BJ (cell line): ENCODE results near the gene SP7. TPM values are rescaled to one million over a fixed set of nuclear protein-coding genes. Genes with fewer than 3 reads are reported as not detected.

Source experiments
- CTCF ChIA-PET: fragments of 350-600 bp; formaldehyde crosslinking; extraction: SDS; loops from one replicate; lab custom pipeline; 2021; ENCODE audit warnings: antibody characterized with exemption, inconsistent platforms; lab: Yijun Ruan, JAX
- POLR2A ChIA-PET: fragments of 300-600 bp; sonication (Branson Sonifier 250); formaldehyde crosslinking; extraction: SDS; loops from one replicate; lab custom pipeline; 2021; ENCODE audit warnings: antibody characterized with exemption; lab: Charles Lee
- DNase-seq: peaks from one replicate; pipeline ENCODE4 v3.0.0-alpha.2; 2011; ENCODE audit warnings: low read depth
- H3K27me3 ChIP-seq: 2 replicates; pipeline ENCODE4 v1.6.0; 2011; ENCODE audit warnings: low read length; ENCODE audit not compliant: control insufficient read depth, insufficient read depth
- H3K36me3 ChIP-seq: 2 replicates; pipeline ENCODE4 v1.5.1; 2011; ENCODE audit warnings: low read length; ENCODE audit not compliant: control insufficient read depth, insufficient read depth
- H3K4me3 ChIP-seq: 2 replicates; pipeline ENCODE4 v1.5.1; 2011; ENCODE audit warnings: low read depth, mild to moderate bottlenecking, control low read depth, low read length
- polyA plus RNA-seq: library from polyadenylated mRNA; depleted of rRNA; stranded (reverse); fragments of >200 nt; gene quantifications from 2 replicates; pipeline ENCODE4 v1.2.3, GENCODE V29; 2011
- TF ChIP-seq, protein P1 (sequence below): IDR thresholded peaks from 2 replicates; pipeline ENCODE4 v1.5.1; 2011; ENCODE audit warnings: low read depth, mild to moderate bottlenecking, control low read depth, inconsistent platforms, low read length, moderate library complexity; ENCODE audit not compliant: insufficient read depth

The SP7 gene
- polyA plus RNA-seq, 1 experiment: not detected

DNA sequence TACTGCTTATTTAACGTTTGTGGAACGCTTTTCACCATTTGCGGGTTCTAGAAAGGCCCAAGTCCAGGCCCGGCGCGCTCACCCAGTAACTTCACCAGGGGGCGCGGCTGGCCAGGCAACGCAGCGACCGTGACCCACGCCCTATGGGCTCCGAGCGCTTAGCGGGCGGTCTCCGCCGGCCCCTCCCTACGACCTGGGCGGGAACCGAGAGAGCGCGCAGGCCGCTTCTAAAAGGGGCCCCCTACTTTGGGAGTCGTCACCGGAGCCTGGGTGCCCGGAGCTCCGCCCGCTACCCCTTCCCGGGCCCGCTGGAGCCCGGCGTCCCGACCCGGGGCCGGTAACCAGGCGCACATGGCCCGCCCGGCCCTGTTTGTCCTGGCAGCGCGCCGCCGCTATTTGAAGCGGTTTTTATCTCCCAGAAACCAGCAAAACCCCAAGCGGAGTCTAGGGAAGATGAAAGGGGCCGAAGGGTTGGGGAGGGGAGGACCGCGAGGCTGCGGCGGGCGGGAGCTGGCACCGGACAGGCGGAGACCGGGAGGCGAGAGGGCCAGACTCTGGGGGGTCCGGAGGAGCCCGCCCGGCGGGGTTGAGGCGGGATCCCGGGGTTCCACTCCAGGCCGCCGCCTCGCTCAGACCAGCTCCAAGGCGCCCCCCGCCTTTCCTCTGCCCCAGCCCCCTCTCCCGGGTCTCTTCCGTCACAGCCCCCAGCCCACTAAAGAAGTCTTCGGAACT lies 11.2 kb downstream of the SP7 start:
- TF ChIP-seq, protein P1, sequence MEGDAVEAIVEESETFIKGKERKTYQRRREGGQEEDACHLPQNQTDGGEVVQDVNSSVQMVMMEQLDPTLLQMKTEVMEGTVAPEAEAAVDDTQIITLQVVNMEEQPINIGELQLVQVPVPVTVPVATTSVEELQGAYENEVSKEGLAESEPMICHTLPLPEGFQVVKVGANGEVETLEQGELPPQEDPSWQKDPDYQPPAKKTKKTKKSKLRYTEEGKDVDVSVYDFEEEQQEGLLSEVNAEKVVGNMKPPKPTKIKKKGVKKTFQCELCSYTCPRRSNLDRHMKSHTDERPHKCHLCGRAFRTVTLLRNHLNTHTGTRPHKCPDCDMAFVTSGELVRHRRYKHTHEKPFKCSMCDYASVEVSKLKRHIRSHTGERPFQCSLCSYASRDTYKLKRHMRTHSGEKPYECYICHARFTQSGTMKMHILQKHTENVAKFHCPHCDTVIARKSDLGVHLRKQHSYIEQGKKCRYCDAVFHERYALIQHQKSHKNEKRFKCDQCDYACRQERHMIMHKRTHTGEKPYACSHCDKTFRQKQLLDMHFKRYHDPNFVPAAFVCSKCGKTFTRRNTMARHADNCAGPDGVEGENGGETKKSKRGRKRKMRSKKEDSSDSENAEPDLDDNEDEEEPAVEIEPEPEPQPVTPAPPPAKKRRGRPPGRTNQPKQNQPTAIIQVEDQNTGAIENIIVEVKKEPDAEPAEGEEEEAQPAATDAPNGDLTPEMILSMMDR: peak; percentile 86
- POLR2A ChIA-PET: interaction anchor here (0.6 to 1.2 kb wide), 3 partner anchors 27 to 96 kb away, joined by 3 read pairs; no protein-coding TSS in a partner anchor
- peak; percentile 55 for DNase-seq
- CTCF ChIA-PET: interaction anchor here (0.6 to 12.8 kb wide), 25 partner anchors 9 to 457 kb away, joined by 3 to 210 read pairs (median 4); partner anchors contain the start of genes PFDN5 and PRR13
- Histone ChIP-seq H3K36me3 (no peaks in the 10 kb centered on the region; the same call in 1 of the 2 replicates), H3K4me3 (peak overlapping the region; percentile 63), H3K27me3 (no peaks in the 10 kb centered on the region; the same call in 1 of the 2 replicates)

DNA sequence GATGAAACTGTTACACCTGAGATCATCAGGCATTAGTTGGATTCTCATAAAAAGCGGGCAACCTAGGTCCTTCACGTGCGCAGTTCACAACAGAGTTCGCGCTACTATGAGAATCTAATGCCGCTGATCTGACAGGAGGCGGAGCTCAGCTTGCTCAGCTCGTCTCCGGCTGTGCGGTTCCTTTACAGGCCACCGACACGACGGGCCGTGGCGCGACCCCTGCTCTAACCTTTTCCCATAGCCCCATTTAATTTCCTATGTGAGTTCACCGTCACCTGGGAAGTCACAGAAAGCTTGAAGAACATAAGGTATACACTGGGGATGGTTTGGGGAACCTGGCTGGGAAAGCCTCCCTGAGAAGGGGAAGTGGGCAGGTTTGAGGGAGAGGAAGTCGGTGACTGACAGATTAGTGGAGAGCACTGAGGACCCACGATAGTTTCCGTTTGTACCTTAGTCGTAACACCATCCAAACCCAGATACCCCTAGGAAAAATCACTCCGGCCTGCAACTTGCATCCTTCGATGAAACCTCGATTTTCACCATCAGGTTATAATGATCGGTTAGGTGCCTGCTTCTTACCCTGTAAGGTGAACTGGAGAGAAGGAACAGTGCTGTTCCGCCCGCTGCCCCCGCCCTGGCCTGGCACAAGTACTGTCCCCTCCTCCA lies 11.9 kb downstream of the SP7 start:
- H3K36me3 ChIP-seq: no peaks in the 10 kb centered on the region; the same call in 1 of the 2 replicates
- no peak for DNase-seq
- no peaks in the 10 kb centered on the region; the same call in 1 of the 2 replicates for H3K27me3 ChIP-seq
- peak overlapping the region; percentile 63 for H3K4me3 ChIP-seq
- TF ChIP-seq, protein P1: no peak
- ChIA-PET CTCF (interaction anchor here (0.7 to 12.8 kb wide), 20 partner anchors 8 to 194 kb away, joined by 3 to 210 read pairs (median 6); partner anchors contain the start of genes PRR13 and TARBP2), POLR2A (interaction anchor here (0.7 to 1.2 kb wide), 2 partner anchors 11 to 26 kb away, joined by 3 read pairs; no protein-coding TSS in a partner anchor)

DNA sequence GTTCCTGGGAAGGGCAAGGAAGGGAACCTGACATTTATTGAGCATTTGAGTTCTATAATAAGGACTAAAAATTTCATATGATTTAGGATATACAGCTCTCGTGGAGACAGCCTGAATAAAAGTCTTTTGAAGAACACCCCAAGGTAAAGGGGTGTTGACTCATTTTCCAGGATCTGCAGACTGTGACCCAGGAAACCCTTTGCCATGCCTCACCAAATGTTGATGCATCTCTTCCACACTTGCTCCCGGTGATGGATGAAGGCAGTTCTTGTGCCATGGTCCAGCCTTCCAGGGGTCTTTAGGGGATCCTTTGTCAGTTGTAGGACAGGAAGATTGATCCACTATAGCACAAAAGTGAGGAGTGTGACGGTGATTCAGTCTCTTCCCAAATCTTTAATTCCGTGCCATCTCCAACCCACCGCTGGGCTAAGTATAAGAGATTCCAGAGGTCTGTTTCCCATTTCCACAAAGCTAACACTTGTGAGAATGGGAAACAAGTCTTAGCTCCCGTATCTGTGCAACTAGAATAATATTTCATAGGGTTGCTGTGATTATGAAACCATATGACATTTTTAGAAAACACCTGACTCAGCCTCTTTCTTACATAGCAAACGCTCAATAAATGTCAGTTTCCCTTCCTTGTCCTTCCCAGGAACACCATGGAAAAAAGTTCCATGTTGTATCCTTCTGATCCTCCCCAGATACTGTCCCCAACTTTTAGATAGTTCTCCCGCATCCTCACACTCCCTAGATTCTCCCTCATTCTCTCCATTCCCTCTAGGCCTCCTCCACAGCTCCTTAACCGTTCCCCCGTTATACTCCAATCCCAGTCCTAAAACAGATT lies 15.6 kb downstream of the SP7 start:
- no peaks in the 10 kb centered on the region; the same call in 1 of the 2 replicates for H3K36me3 ChIP-seq
- TF ChIP-seq, protein P1: no peak
- H3K4me3 ChIP-seq: peak overlapping the region; percentile 88
- H3K27me3 ChIP-seq: no peaks in the 10 kb centered on the region
- no peak for DNase-seq
- CTCF ChIA-PET: interaction anchor here (0.7 to 12.8 kb wide), 38 partner anchors 7 to 224 kb away, joined by 3 to 210 read pairs (median 5); partner anchors contain the start of genes AMHR2, MAP3K12, MYG1 and PFDN5
- POLR2A ChIA-PET: interaction anchor here (0.6 to 1.1 kb wide), 4 partner anchors 22 to 159 kb away, joined by 3 to 7 read pairs (median 4); no protein-coding TSS in a partner anchor

DNA sequence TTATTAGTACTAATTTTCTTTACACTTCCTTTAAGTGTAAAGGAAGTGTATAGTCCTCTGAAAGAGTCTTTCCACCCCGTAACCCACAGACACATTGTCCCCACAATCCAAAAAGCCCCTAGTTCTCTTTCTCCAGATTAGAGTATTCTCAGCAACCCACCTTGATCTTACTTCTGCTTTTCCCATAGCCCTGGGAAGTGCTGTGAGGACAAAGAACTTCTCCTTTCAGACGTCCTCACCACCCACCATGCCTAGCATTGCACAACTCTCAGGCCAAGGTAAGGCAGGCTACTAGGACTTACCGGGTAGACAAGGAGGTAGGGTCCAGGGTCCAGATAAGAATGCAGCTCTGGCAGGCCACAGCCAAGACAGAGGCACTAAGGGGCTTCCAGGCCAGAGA lies 22.2 kb downstream of the SP7 start:
- POLR2A ChIA-PET: interaction anchor here (0.6 kb wide), 1 partner anchor 10 kb away, joined by 3 read pairs; no protein-coding TSS in a partner anchor
- TF ChIP-seq, protein P1: no peak
- no peak for DNase-seq
- Histone ChIP-seq H3K36me3 (peaks cover 11% of the 10 kb centered on the region), H3K4me3 (no peak overlapping the region), H3K27me3 (no peaks in the 10 kb centered on the region)
- CTCF ChIA-PET: no interaction called here
